Liver (tissue), 9 donors: ENCODE measurements around the gene PIGH. TPM values are rescaled to one million over a fixed set of nuclear protein-coding genes. Genes with fewer than 3 reads are reported as not detected.
"Not testable (repeated sequence)": the region's sequence is repeated elsewhere in the genome, so short reads cannot be mapped to it uniquely, and the experiment has no call there.

Experiments used
- DNase-seq: peaks from one replicate; pipeline ENCODE4 v3.0.0-alpha.2; 2017; ENCODE audit warnings: low spot score
- H3K27ac ChIP-seq, 2 donors: one replicate each; pipeline ENCODE4 v1.7.0; 2013; ENCODE audit warnings: inconsistent platforms in 2 of 2, low read length in 2 of 2, control low read depth in 1 of 2, low read depth in 1 of 2, mild to moderate bottlenecking in 1 of 2
- H3K27me3 ChIP-seq, 4 donors: one replicate each; pipeline versions ENCODE4 v1.6.1 to v1.7.0; 2013; ENCODE audit warnings: low read length in 3 of 4, inconsistent platforms in 1 of 4, mild to moderate bottlenecking in 1 of 4, moderate library complexity in 1 of 4; ENCODE audit not compliant: control insufficient read depth in 4 of 4, insufficient read depth in 4 of 4
- H3K36me3 ChIP-seq, 4 donors: one replicate each; pipeline versions ENCODE4 v1.6.1 to v1.7.0; 2013; ENCODE audit warnings: low read length in 3 of 4, mild to moderate bottlenecking in 3 of 4, low read depth in 1 of 4, moderate library complexity in 1 of 4; ENCODE audit not compliant: control insufficient read depth in 4 of 4, insufficient read depth in 3 of 4
- H3K4me1 ChIP-seq, 4 donors: one replicate each; pipeline versions ENCODE4 v1.6.1 to v1.7.0; 2013; ENCODE audit warnings: low read length in 3 of 4, mild to moderate bottlenecking in 3 of 4, moderate library complexity in 1 of 4; ENCODE audit not compliant: control insufficient read depth in 4 of 4, insufficient read depth in 4 of 4
- H3K4me3 ChIP-seq, 3 donors: one replicate each; pipeline versions ENCODE4 v1.6.1 to v1.7.0; 2013; ENCODE audit warnings: low read length in 3 of 3, control low read depth in 1 of 3, low read depth in 1 of 3, mild to moderate bottlenecking in 1 of 3
- H3K9ac ChIP-seq, 2 donors: one replicate each; pipeline ENCODE4 v1.7.0; 2013; ENCODE audit warnings: low read length in 2 of 2, mild to moderate bottlenecking in 2 of 2, moderate library complexity in 2 of 2, control low read depth in 1 of 2, low read depth in 1 of 2
- H3K9me3 ChIP-seq, 4 donors: one replicate each; pipeline versions ENCODE4 v1.6.1 to v1.7.0; 2013; ENCODE audit warnings: low read length in 3 of 4; ENCODE audit not compliant: control insufficient read depth in 4 of 4
- FOXA2 ChIP-seq: IDR thresholded peaks from 2 replicates; pipeline ENCODE4 v1.6.1; 2016; ENCODE audit warnings: antibody characterized with exemption
- GABPA ChIP-seq, 2 donors: IDR thresholded peaks in 1 of 2; conservative IDR thresholded peaks in 1 of 2; 2 replicates each; pipeline ENCODE4 v1.6.1; 2016; ENCODE audit warnings: antibody characterized with exemption in 2 of 2, mild to moderate bottlenecking in 1 of 2, moderate library complexity in 1 of 2
- HNF4A ChIP-seq, 2 donors: conservative IDR thresholded peaks; 2 replicates each; pipeline ENCODE4 v1.6.1; 2016; ENCODE audit warnings: antibody characterized with exemption in 2 of 2, mild to moderate bottlenecking in 2 of 2
- HNF4G ChIP-seq: IDR thresholded peaks from 2 replicates; pipeline ENCODE4 v1.6.1; 2016; ENCODE audit warnings: antibody characterized with exemption
- JUND ChIP-seq, 2 donors: IDR thresholded peaks; 2 replicates each; pipeline ENCODE4 v1.6.1; 2016; ENCODE audit warnings: antibody characterized with exemption in 2 of 2
- NR2F2 ChIP-seq: IDR thresholded peaks from 2 replicates; pipeline ENCODE4 v1.6.1; 2016; ENCODE audit warnings: antibody characterized with exemption
- RXRA ChIP-seq, 2 donors: IDR thresholded peaks; 2 replicates each; pipeline ENCODE4 v1.6.1; 2017 to 2018; ENCODE audit warnings: antibody characterized with exemption in 2 of 2, mild to moderate bottlenecking in 1 of 2
- TAF1 ChIP-seq: conservative IDR thresholded peaks from 2 replicates; pipeline ENCODE4 v1.6.1; 2016; ENCODE audit warnings: antibody characterized with exemption, mild to moderate bottlenecking
- YY1 ChIP-seq: IDR thresholded peaks from 2 replicates; pipeline ENCODE4 v1.6.1; 2016; ENCODE audit warnings: antibody characterized with exemption, mild to moderate bottlenecking
- WGBS: extraction: QIAGEN DNeasy Blood & Tissue Kit; methylation state at CpG from one replicate; pipeline ENCODE4 v1.1.7; 2013; 5-methylcytosine and 5-hydroxymethylcytosine counted together
- polyA plus RNA-seq, 2 donors: library from polyadenylated mRNA; stranded (reverse) in 1 of 2; unstranded in 1 of 2; fragments of 200-250 nt in 1 of 2; fragments of >200 nt in 1 of 2; fragmentation: Nextera tagmentation in 1 of 2; extraction: Ambion mirVana in 1 of 2; gene quantifications; one replicate each; pipeline versions ENCODE4 v1.2.1 to v1.2.3, GENCODE V29; 2013 to 2015
- total RNA-seq, 2 donors: library from RNA; depleted of rRNA; stranded (reverse); fragments of >200 nt; gene quantifications; one replicate each; pipeline ENCODE4 v1.2.3, GENCODE V29; 2014
- TF ChIP-seq, protein P1 (sequence below): IDR thresholded peaks from 2 replicates; pipeline ENCODE4 v1.6.1; 2016; ENCODE audit warnings: antibody characterized with exemption
- TF ChIP-seq, protein P2 (sequence below): IDR thresholded peaks from 2 replicates; pipeline ENCODE4 v1.6.1; 2016; ENCODE audit warnings: antibody characterized with exemption
- donor health status: healthy.
- donor health status: healthy.
- donor health status: healthy.
- donor health status: healthy.
- donor health status: healthy.

The PIGH gene
- total and polyA plus RNA-seq, 4 donors, result 14.2 to 36.1 (median 21.7) TPM

DNA sequence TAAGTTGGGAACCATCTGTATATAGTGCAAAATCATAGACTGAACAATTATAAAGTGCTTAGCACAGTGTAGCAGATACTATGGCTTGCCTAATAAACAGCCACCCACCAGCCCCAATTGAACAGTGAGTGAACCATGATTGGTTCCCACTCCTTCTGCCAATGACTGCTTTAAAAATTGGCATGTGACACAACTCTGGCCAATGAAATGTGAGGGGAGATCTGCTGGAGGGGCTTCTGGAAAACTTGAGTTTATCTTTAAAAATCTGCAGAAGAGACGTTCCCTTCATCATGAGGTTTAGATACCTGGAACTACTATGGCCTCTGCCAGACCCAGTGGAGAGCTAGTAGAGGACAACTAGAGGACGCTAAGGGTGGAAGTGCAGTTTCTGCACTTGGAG lies 4.7 kb downstream of the PIGH start:
- TF ChIP-seq, protein P1, sequence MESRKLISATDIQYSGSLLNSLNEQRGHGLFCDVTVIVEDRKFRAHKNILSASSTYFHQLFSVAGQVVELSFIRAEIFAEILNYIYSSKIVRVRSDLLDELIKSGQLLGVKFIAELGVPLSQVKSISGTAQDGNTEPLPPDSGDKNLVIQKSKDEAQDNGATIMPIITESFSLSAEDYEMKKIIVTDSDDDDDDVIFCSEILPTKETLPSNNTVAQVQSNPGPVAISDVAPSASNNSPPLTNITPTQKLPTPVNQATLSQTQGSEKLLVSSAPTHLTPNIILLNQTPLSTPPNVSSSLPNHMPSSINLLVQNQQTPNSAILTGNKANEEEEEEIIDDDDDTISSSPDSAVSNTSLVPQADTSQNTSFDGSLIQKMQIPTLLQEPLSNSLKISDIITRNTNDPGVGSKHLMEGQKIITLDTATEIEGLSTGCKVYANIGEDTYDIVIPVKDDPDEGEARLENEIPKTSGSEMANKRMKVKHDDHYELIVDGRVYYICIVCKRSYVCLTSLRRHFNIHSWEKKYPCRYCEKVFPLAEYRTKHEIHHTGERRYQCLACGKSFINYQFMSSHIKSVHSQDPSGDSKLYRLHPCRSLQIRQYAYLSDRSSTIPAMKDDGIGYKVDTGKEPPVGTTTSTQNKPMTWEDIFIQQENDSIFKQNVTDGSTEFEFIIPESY, result no peak
- no peak overlapping the region for H3K4me3 ChIP-seq
- peaks cover 2 to 14% (median 4%) of the 10 kb centered on the region in 4 donors for H3K36me3 ChIP-seq
- no peaks in the 10 kb centered on the region for H3K9me3 ChIP-seq
- no peaks in the 10 kb centered on the region for H3K27me3 ChIP-seq
- no peak overlapping the region for H3K9ac ChIP-seq
- peaks cover 3 to 12% (median 8%) of the 10 kb centered on the region in 4 donors for H3K4me1 ChIP-seq
- no peak for DNase-seq
- WGBS, result 95% methylated on average over 2 of the region's 2 CpGs
- H3K27ac ChIP-seq, result no peak overlapping the region

DNA sequence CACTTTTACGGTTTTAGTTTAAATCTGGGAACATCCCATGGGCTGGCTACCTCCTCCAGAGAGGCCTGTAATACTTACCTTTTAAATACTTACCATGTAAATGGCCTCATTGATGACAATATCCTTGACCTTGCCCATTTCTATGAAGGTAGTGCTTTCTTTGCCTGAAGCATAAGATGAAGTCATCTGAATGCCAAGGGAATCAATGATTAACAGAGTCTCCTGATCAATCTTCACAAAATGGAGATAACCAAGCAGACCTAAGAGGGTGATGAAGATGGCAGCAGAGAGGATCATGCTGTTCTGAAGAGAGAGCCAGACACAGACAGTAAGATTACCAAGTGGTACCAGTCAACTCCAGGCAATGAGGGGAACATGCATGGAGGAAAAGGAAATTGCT lies 6.4 kb downstream of the PIGH start:
- not testable (repeated sequence) for H3K4me1 ChIP-seq

GRCh38 chr14:67589204-67589770 lies 10.8 kb downstream of the PIGH start:
- Histone ChIP-seq H3K4me1 (peaks cover 0 to 11% (median 2%) of the 10 kb centered on the region in 4 donors), H3K9ac (no peak overlapping the region), H3K36me3 (peaks cover 5 to 22% (median 12%) of the 10 kb centered on the region in 4 donors), H3K27me3 (no peaks in the 10 kb centered on the region), H3K9me3 (no peaks in the 10 kb centered on the region), H3K4me3 (no peak overlapping the region), H3K27ac (peak overlapping the region in 1 of 2 donors; percentile 1)
- peak; percentile 77 to 79 for TF ChIP-seq HNF4A (conservative IDR thresholded peaks at IDR 0.05)
- peak in 1 of 2 donors; percentile 8 for TF ChIP-seq RXRA (IDR thresholded peaks at IDR 0.05)
- no peak for TF ChIP-seq NR2F2
- 36% methylated on average over 2 of the region's 2 CpGs for WGBS
- no peak for DNase-seq

More for the DNA sequence above, 6.4 kb downstream of the PIGH start:
- H3K36me3 ChIP-seq, result peaks cover 5 to 14% (median 6%) of the 10 kb centered on the region in 4 donors
- 35% methylated on average over 1 of the region's 1 CpG for WGBS
- not testable (repeated sequence) for H3K9ac ChIP-seq, H3K9me3 ChIP-seq, H3K27ac ChIP-seq, DNase-seq, H3K4me3 ChIP-seq, H3K27me3 ChIP-seq
- TF ChIP-seq YY1, result peak; percentile 21

DNA sequence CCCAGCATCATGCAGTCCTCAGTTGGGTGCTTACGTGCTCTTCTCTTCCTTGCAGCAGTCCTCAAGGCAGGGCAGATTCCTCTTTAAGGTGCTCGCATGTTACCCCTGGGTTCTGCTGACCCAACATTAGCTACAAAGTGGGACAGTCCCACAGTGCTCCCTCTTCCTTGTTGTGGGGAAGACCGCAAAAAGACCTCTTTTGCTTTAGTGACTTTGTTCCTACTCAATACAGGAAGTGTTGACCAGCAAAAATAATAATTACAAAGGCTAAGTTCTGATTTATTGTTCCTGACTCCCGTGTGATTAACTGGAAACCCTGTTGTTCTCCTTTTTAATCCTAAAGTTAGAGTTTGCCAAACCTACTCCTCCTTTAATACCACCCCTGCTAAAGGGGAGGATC lies 13.7 kb downstream of the PIGH start:
- TF ChIP-seq, protein P1, result no peak
- no peak for TF ChIP-seq RXRA (IDR thresholded peaks at IDR 0.05)
- TF ChIP-seq, protein P2, sequence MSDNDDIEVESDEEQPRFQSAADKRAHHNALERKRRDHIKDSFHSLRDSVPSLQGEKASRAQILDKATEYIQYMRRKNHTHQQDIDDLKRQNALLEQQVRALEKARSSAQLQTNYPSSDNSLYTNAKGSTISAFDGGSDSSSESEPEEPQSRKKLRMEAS, result no peak
- TF ChIP-seq FOXA2, result no peak
- no peak for TF ChIP-seq HNF4A (conservative IDR thresholded peaks at IDR 0.05)
- no peak for TF ChIP-seq HNF4G
- TF ChIP-seq JUND (IDR thresholded peaks at IDR 0.05), result no peak
- no peak for TF ChIP-seq GABPA (IDR thresholded peaks at IDR 0.05 in 1 of 2, conservative IDR thresholded peaks at IDR 0.05 in 1 of 2)
- no peak for TF ChIP-seq TAF1
- Histone ChIP-seq H3K27ac (no peak overlapping the region), H3K4me1 (peaks cover 0 to 11% (median 2%) of the 10 kb centered on the region in 4 donors), H3K9ac (no peak overlapping the region), H3K27me3 (no peaks in the 10 kb centered on the region), H3K4me3 (no peak overlapping the region), H3K9me3 (no peaks in the 10 kb centered on the region), H3K36me3 (peaks cover 0 to 12% (median 9%) of the 10 kb centered on the region in 4 donors)
- no peak for DNase-seq
- WGBS, result 86% methylated on average over 4 of the region's 4 CpGs
